Measurements from ENCODE around the gene XPO4.
"Not testable (repeated sequence)": the region's sequence is repeated elsewhere in the genome, so short reads cannot be mapped to it uniquely, and the experiment has no call there.

Gene XPO4

GRCh38 chr13:20789665-20790064 is 112.9 kb downstream of the XPO4 start:
- in situ Hi-C loops (cut with HindIII; ENCODE audit: low sequenced_read_pairs): no loop called here

GRCh38 chr13:20788312-20788711 is 114.2 kb downstream of the XPO4 start:
- in situ Hi-C loops (cut with HindIII; ENCODE audit: low sequenced_read_pairs): no loop called here

GRCh38 chr13:20787180-20787579 is 115.4 kb downstream of the XPO4 start:
- in situ Hi-C loops (cut with HindIII; ENCODE audit: low sequenced_read_pairs): no loop called here

GRCh38 chr13:20782116-20782708 is 120.3 kb downstream of the XPO4 start:
- in situ Hi-C loops (cut with HindIII; ENCODE audit: low sequenced_read_pairs): no loop called here

GRCh38 chr13:20780317-20780716 is 122.2 kb downstream of the XPO4 start:
- in situ Hi-C loops (cut with HindIII; ENCODE audit: low sequenced_read_pairs): no loop called here

- in situ Hi-C loops (cut with HindIII; ENCODE audit: low sequenced_read_pairs): no loop called here
These were observed 123.1 kb downstream of the XPO4 start for GRCh38 chr13:20779405-20779804.

- in situ Hi-C loops (cut with HindIII; ENCODE audit: low sequenced_read_pairs): no loop called here
These were observed 124.2 kb downstream of the XPO4 start for GRCh38 chr13:20778311-20778710.

- in situ Hi-C loops (cut with HindIII; ENCODE audit: low sequenced_read_pairs): no loop called here
These were observed 125.8 kb downstream of the XPO4 start for GRCh38 chr13:20776751-20777150.

GRCh38 chr13:20775961-20776360 is 126.6 kb downstream of the XPO4 start:
- in situ Hi-C loops (cut with HindIII; ENCODE audit: low sequenced_read_pairs): no loop called here

- in situ Hi-C loops (cut with HindIII; ENCODE audit: low sequenced_read_pairs): no loop called here
These were observed 127.8 kb downstream of the XPO4 start for GRCh38 chr13:20774746-20775145.

- in situ Hi-C loops (cut with HindIII; ENCODE audit: low sequenced_read_pairs): no loop called here
These were observed 129.1 kb downstream of the XPO4 start, which contains the start of gene EEF1AKMT1 for GRCh38 chr13:20773194-20774080. EEF1AKMT1 (minus strand) TSS chr13:20773961; CDS start chr13:20757598, 16,363 bp downstream.

- in situ Hi-C loops (cut with HindIII; ENCODE audit: low sequenced_read_pairs): no loop called here
These were observed 130.0 kb downstream of the XPO4 start for GRCh38 chr13:20772401-20773131.

- in situ Hi-C loops (cut with HindIII; ENCODE audit: low sequenced_read_pairs): no loop called here
These were observed 132.7 kb downstream of the XPO4 start for GRCh38 chr13:20769834-20770233.

- in situ Hi-C loops (cut with HindIII; ENCODE audit: low sequenced_read_pairs): no loop called here
These were observed 133.5 kb downstream of the XPO4 start for GRCh38 chr13:20769091-20769490.

GRCh38 chr13:20767309-20767943 is 135.1 kb downstream of the XPO4 start:
- in situ Hi-C loops (cut with HindIII; ENCODE audit: low sequenced_read_pairs): no loop called here

- in situ Hi-C loops (cut with HindIII; ENCODE audit: low sequenced_read_pairs): no loop called here
These were observed 141.7 kb downstream of the XPO4 start for GRCh38 chr13:20760872-20761271.

GRCh38 chr13:20754009-20754408 is 148.5 kb downstream of the XPO4 start:
- in situ Hi-C loops (cut with HindIII; ENCODE audit: low sequenced_read_pairs): no loop called here

GRCh38 chr13:20749377-20749776 is 153.2 kb downstream of the XPO4 start:
- in situ Hi-C loops (cut with HindIII; ENCODE audit: low sequenced_read_pairs): no loop called here

GRCh38 chr13:20743830-20744404 is 158.6 kb downstream of the XPO4 start:
- in situ Hi-C loops (cut with HindIII; ENCODE audit: low sequenced_read_pairs): not testable (repeated sequence)

GRCh38 chr13:20740021-20740420 is 162.5 kb downstream of the XPO4 start:
- in situ Hi-C loops (cut with HindIII; ENCODE audit: low sequenced_read_pairs): no loop called here

GRCh38 chr13:20738616-20739015 is 163.9 kb downstream of the XPO4 start:
- in situ Hi-C loops (cut with HindIII; ENCODE audit: low sequenced_read_pairs): no loop called here

Measured in DLD1 (cell line).